ENCODE measurements around the gene NXPE1.

Gene NXPE1

GRCh38 chr11:114596175-114596919, 36.7 kb upstream of the NXPE1 start:
- no peak overlapping the region for H3K9ac ChIP-seq (ENCODE audit: low read length)
- H3K27me3 ChIP-seq (ENCODE audit: control insufficient read depth, insufficient read depth, low read length), result no peaks in the 10 kb centered on the region
- no peak overlapping the region for H3K4me3 ChIP-seq (ENCODE audit: low read length)
- H3K36me3 ChIP-seq (ENCODE audit: control insufficient read depth, insufficient read depth, low read length), result no peaks in the 10 kb centered on the region
- H3K9me3 ChIP-seq (ENCODE audit: control insufficient read depth, low read length), result no peaks in the 10 kb centered on the region
- H3K4me1 ChIP-seq (ENCODE audit: control insufficient read depth, insufficient read depth, low read length), result no peaks in the 10 kb centered on the region

- H3K36me3 ChIP-seq (ENCODE audit: control insufficient read depth, insufficient read depth, low read length), result no peaks in the 10 kb centered on the region
- no peaks in the 10 kb centered on the region for H3K4me1 ChIP-seq (ENCODE audit: control insufficient read depth, insufficient read depth, low read length)
- H3K4me3 ChIP-seq (ENCODE audit: low read length), result no peak within 1 kb of the TSS
- no peaks in the 10 kb centered on the region for H3K9me3 ChIP-seq (ENCODE audit: control insufficient read depth, low read length)
- H3K27me3 ChIP-seq (ENCODE audit: control insufficient read depth, insufficient read depth, low read length), result no peaks in the 10 kb centered on the region
- H3K9ac ChIP-seq (ENCODE audit: low read length), result no peak within 1 kb of the TSS
Measured at GRCh38 chr11:114595571-114595970, 35.9 kb upstream of the NXPE1 start, which contains the start of gene NXPE4. Gene NXPE4 (minus strand): TSS chr11:114595786. CDS start chr11:114594759, 1,027 bp downstream.

- no peak overlapping the region for H3K4me3 ChIP-seq (ENCODE audit: low read length)
- no peak overlapping the region for H3K9ac ChIP-seq (ENCODE audit: low read length)
- H3K4me1 ChIP-seq (ENCODE audit: control insufficient read depth, insufficient read depth, low read length), result no peaks in the 10 kb centered on the region
Measured at GRCh38 chr11:114594703-114595102, 35.0 kb upstream of the NXPE1 start.

GRCh38 chr11:114587398-114587953, 27.8 kb upstream of the NXPE1 start:
- H3K9me3 ChIP-seq (ENCODE audit: control insufficient read depth, low read length), result no peaks in the 10 kb centered on the region

More at GRCh38 chr11:114594703-114595102, 35.0 kb upstream of the NXPE1 start:
- Histone ChIP-seq H3K27me3 (ENCODE audit: control insufficient read depth, insufficient read depth, low read length) (no peaks in the 10 kb centered on the region), H3K9me3 (ENCODE audit: control insufficient read depth, low read length) (no peaks in the 10 kb centered on the region), H3K36me3 (ENCODE audit: control insufficient read depth, insufficient read depth, low read length) (no peaks in the 10 kb centered on the region)

GRCh38 chr11:114586797-114587196, 27.1 kb upstream of the NXPE1 start:
- H3K27me3 ChIP-seq (ENCODE audit: control insufficient read depth, insufficient read depth, low read length), result no peaks in the 10 kb centered on the region
- H3K9me3 ChIP-seq (ENCODE audit: control insufficient read depth, low read length), result no peaks in the 10 kb centered on the region
- no peaks in the 10 kb centered on the region for H3K4me1 ChIP-seq (ENCODE audit: control insufficient read depth, insufficient read depth, low read length)
- no peak overlapping the region for H3K9ac ChIP-seq (ENCODE audit: low read length)
- no peaks in the 10 kb centered on the region for H3K36me3 ChIP-seq (ENCODE audit: control insufficient read depth, insufficient read depth, low read length)
- no peak overlapping the region for H3K4me3 ChIP-seq (ENCODE audit: low read length)

More at GRCh38 chr11:114587398-114587953, 27.8 kb upstream of the NXPE1 start:
- no peaks in the 10 kb centered on the region for H3K36me3 ChIP-seq (ENCODE audit: control insufficient read depth, insufficient read depth, low read length)
- H3K27me3 ChIP-seq (ENCODE audit: control insufficient read depth, insufficient read depth, low read length), result no peaks in the 10 kb centered on the region
- no peaks in the 10 kb centered on the region for H3K4me1 ChIP-seq (ENCODE audit: control insufficient read depth, insufficient read depth, low read length)
- no peak overlapping the region for H3K4me3 ChIP-seq (ENCODE audit: low read length)
- H3K9ac ChIP-seq (ENCODE audit: low read length), result no peak overlapping the region

GRCh38 chr11:114571712-114572111, 12.0 kb upstream of the NXPE1 start:
- Histone ChIP-seq H3K4me3 (ENCODE audit: low read length) (no peak overlapping the region), H3K9ac (ENCODE audit: low read length) (no peak overlapping the region), H3K9me3 (ENCODE audit: control insufficient read depth, low read length) (no peaks in the 10 kb centered on the region)

GRCh38 chr11:114569801-114570200, 10.1 kb upstream of the NXPE1 start:
- no peaks in the 10 kb centered on the region for H3K4me1 ChIP-seq (ENCODE audit: control insufficient read depth, insufficient read depth, low read length)
- no peak overlapping the region for H3K4me3 ChIP-seq (ENCODE audit: low read length)
- H3K27me3 ChIP-seq (ENCODE audit: control insufficient read depth, insufficient read depth, low read length), result no peaks in the 10 kb centered on the region
- no peak overlapping the region for H3K9ac ChIP-seq (ENCODE audit: low read length)
- H3K9me3 ChIP-seq (ENCODE audit: control insufficient read depth, low read length), result no peaks in the 10 kb centered on the region
- H3K36me3 ChIP-seq (ENCODE audit: control insufficient read depth, insufficient read depth, low read length), result no peaks in the 10 kb centered on the region

More at GRCh38 chr11:114571712-114572111, 12.0 kb upstream of the NXPE1 start:
- Histone ChIP-seq H3K27me3 (ENCODE audit: control insufficient read depth, insufficient read depth, low read length) (no peaks in the 10 kb centered on the region), H3K36me3 (ENCODE audit: control insufficient read depth, insufficient read depth, low read length) (no peaks in the 10 kb centered on the region), H3K4me1 (ENCODE audit: control insufficient read depth, insufficient read depth, low read length) (no peaks in the 10 kb centered on the region)

- no peak overlapping the region for H3K9ac ChIP-seq (ENCODE audit: low read length)
- H3K4me3 ChIP-seq (ENCODE audit: low read length), result no peak overlapping the region
- no peaks in the 10 kb centered on the region for H3K27me3 ChIP-seq (ENCODE audit: control insufficient read depth, insufficient read depth, low read length)
- no peaks in the 10 kb centered on the region for H3K36me3 ChIP-seq (ENCODE audit: control insufficient read depth, insufficient read depth, low read length)
- H3K9me3 ChIP-seq (ENCODE audit: control insufficient read depth, low read length), result no peaks in the 10 kb centered on the region
- no peaks in the 10 kb centered on the region for H3K4me1 ChIP-seq (ENCODE audit: control insufficient read depth, insufficient read depth, low read length)
Measured at GRCh38 chr11:114566276-114566675, 6.6 kb upstream of the NXPE1 start.

GRCh38 chr11:114564831-114565230, 5.2 kb upstream of the NXPE1 start:
- Histone ChIP-seq H3K36me3 (ENCODE audit: control insufficient read depth, insufficient read depth, low read length) (no peaks in the 10 kb centered on the region), H3K9me3 (ENCODE audit: control insufficient read depth, low read length) (no peaks in the 10 kb centered on the region), H3K27me3 (ENCODE audit: control insufficient read depth, insufficient read depth, low read length) (no peaks in the 10 kb centered on the region), H3K9ac (ENCODE audit: low read length) (no peak overlapping the region), H3K4me1 (ENCODE audit: control insufficient read depth, insufficient read depth, low read length) (no peaks in the 10 kb centered on the region), H3K4me3 (ENCODE audit: low read length) (no peak overlapping the region)

GRCh38 chr11:114563077-114563476, 3.4 kb upstream of the NXPE1 start:
- H3K36me3 ChIP-seq (ENCODE audit: control insufficient read depth, insufficient read depth, low read length), result no peaks in the 10 kb centered on the region
- no peaks in the 10 kb centered on the region for H3K4me1 ChIP-seq (ENCODE audit: control insufficient read depth, insufficient read depth, low read length)
- no peaks in the 10 kb centered on the region for H3K9me3 ChIP-seq (ENCODE audit: control insufficient read depth, low read length)
- H3K9ac ChIP-seq (ENCODE audit: low read length), result no peak overlapping the region
- no peaks in the 10 kb centered on the region for H3K27me3 ChIP-seq (ENCODE audit: control insufficient read depth, insufficient read depth, low read length)
- H3K4me3 ChIP-seq (ENCODE audit: low read length), result no peak overlapping the region

GRCh38 chr11:114562166-114562916, 2.7 kb upstream of the NXPE1 start:
- Histone ChIP-seq H3K27me3 (ENCODE audit: control insufficient read depth, insufficient read depth, low read length) (no peaks in the 10 kb centered on the region), H3K36me3 (ENCODE audit: control insufficient read depth, insufficient read depth, low read length) (no peaks in the 10 kb centered on the region), H3K4me1 (ENCODE audit: control insufficient read depth, insufficient read depth, low read length) (no peaks in the 10 kb centered on the region), H3K9ac (ENCODE audit: low read length) (no peak overlapping the region), H3K9me3 (ENCODE audit: control insufficient read depth, low read length) (no peaks in the 10 kb centered on the region), H3K4me3 (ENCODE audit: low read length) (no peak overlapping the region)

- Histone ChIP-seq H3K36me3 (ENCODE audit: control insufficient read depth, insufficient read depth, low read length) (no peaks in the 10 kb centered on the region), H3K27me3 (ENCODE audit: control insufficient read depth, insufficient read depth, low read length) (no peaks in the 10 kb centered on the region), H3K9ac (ENCODE audit: low read length) (no peak overlapping the region), H3K4me1 (ENCODE audit: control insufficient read depth, insufficient read depth, low read length) (no peaks in the 10 kb centered on the region), H3K4me3 (ENCODE audit: low read length) (no peak overlapping the region), H3K9me3 (ENCODE audit: control insufficient read depth, low read length) (no peaks in the 10 kb centered on the region)
Measured at GRCh38 chr11:114556135-114556534, 3.5 kb downstream of the NXPE1 start.

All from mucosa of stomach (tissue), 1 donor.